GM21515 (cell line): ENCODE data around the gene GGTA1.
"Not testable (repeated sequence)": the region's sequence is repeated elsewhere in the genome, so short reads cannot be mapped to it uniquely, and the experiment has no call there.

Experiments
- ATAC-seq: cut with Tn5 transposase; IDR thresholded peaks from one replicate; pipeline ENCODE4 v1.9.1; 2021; ENCODE audit not compliant: unreplicated experiment

The GGTA1 gene

GRCh38 chr9:121499427-121500164 lies at the start of gene GGTA1:
TSS of gene GGTA1 (minus strand) at chr9:121499844. CDS start at chr9:121467922, 31,922 bp downstream.
- ATAC-seq: no peak

- ATAC-seq: no peak
Observed at GRCh38 chr9:121548666-121549065, 49.0 kb upstream of the GGTA1 start.

DNA sequence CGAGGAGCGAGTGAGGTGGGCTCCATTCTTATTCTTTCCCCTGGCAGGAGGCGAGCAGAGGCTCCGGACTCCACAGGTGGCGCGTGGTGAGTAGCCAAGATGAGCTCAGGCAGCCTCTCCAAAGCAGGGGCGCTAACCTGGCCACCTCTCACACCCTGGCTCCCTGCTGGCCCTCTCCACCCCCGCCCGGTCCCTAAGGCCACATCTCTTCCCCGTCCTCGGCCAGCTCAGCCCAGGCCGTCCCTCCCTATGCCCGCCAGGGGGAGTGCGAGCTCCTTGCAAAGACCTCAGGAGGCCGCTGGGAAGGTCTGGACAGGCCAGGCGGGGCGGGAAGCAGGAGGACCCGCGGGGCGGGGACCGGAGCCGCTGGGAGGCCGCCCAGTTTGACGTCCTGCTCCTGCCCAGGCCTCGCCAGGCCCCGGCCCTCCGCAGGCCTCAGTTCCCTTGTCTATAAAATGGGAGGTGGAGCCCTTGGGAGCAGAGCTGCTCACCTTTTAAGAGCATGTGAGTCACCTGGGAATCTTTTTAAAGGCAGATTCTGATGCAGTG lies 46.3 kb upstream of the GGTA1 start:
- ATAC-seq: peak; percentile 91

GRCh38 chr9:121545150-121545874 lies 45.7 kb upstream of the GGTA1 start:
- ATAC-seq: no peak

- no peak for ATAC-seq
Observed at GRCh38 chr9:121542025-121542424, 42.4 kb upstream of the GGTA1 start.

DNA sequence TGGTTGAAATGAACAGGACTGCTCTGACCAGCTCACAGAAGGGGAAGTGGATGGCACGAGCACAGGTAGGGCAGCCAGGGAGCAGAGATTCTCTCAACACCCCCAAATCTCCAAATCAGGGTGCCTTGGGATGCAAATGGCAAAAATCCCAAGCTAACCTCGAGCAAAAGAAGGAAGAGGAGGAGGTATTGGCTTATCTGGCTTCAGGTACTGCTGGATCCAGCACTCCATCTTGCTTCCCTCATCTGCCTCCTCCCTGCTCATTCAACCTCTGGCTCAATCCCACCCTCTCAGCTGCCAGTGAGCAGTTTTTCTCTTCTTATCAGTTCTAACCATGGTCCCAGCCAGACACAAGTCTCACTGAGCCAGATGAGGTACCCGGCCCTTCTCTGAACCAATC lies 41.6 kb upstream of the GGTA1 start:
- ATAC-seq: no peak

DNA sequence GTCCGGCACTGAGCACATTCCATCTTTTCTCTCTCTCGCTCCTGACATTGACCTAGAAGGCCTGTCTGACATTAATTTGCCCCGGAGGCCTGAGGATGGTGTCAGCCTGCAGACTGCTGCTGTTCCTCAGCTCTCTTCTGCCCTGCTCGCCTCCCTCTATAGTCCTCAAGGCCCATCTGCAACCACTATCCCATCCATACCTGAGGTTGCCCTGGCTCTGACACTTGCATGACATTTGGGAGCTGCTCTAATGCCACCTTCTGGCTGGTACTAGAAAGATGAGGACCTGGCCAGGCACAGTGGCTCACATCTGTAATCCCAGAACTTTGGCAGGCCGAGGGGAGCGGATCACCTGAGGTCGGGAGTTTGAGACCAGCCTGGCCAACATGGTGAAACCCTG lies 38.6 kb upstream of the GGTA1 start:
- ATAC-seq: no peak

DNA sequence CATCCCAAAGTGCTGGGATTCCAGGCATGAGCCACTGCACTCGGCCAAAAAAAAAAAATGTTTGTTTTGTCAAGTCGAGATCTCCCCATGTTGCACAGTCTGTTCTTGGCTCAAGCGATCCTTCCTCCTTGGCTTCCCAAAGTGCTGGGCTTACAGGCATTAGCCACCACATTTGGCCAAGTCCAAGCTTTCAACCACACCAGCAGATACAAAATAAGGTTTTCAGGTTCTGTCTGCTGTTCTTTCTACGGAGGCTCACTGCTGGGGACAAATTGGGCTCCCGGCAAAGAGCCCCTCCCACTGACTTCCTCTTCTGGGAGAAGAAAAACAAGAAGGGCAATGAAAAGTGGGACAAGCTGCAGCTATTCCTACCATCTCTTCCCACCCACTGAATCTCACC lies 37.6 kb upstream of the GGTA1 start:
- no peak for ATAC-seq

DNA sequence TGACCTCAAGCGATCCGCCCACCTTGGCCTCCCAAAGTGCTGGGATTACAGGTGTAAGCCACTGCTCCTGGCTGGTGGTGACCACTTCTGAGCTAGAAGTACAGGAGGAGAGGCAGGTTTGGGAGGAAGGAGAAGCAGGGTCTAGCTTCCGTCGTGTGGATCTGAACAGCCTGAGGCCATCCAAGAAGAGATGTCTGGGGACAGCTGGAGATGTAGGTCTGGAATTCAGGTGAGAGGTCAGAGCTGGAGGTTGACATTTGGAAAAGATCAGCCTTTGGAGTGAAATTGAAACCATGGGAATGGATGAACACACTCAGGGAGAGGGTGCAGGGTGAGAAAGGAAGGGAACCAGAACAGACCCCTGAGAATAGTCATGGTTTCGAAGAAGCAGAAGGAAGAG lies 33.2 kb upstream of the GGTA1 start:
- no peak for ATAC-seq

DNA sequence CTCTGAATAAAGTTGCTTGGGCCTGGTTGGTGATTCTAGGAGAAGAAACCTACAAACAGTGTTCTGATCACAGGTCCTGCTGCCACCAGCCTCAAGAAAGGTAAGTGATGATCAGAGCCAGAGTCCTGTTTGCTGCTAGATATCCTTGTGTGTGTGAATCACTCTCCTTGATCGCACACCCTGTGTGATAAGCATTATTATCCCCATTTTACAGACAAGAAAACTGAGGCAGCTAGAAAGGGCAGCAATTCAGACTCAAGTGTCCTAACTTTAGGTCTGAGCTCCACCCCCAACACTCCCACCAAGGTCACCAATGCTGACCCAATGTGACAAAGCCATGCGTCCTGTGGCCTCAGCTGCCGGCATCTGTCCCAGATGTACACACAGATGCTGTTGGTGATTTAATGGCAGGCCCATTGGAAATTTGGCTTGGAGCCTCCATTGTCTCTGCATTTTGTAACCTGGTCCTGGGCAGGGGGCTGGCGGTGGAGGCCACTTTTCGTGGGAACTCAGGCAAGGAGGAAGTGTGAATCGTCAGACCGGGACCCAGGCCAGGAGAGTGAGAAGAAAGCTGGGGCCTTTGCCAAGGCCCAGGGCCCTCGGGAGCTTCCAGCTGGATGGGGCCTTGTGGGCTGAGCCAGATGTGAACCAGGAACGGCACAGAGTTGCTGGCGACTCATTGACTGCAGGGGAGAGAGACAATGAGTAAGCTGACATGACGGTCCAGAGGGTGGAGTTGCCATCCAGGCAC lies 29.8 kb upstream of the GGTA1 start:
- no peak for ATAC-seq

DNA sequence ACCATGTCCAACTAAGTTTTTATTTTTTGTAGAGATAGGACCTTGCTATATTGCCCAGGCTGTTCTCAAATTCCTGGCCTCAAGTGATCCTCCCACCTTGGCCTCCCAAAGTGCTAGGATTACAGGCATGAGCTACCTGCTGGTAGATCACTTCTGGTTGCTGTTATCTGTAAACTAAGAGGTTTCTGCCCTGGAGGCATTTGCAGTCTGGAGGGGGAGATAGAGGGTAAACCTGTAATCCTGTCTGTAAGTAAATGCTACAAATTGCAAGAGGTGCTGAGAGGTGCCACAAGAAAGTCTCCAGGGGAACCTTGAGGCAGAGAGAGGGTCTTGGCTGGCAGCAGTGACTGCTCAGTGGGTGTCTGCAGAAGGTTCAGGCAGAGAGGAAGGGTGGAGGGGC lies 29.0 kb upstream of the GGTA1 start:
- no peak for ATAC-seq

- ATAC-seq: no peak
Observed at GRCh38 chr9:121527371-121527770, 27.7 kb upstream of the GGTA1 start.

GRCh38 chr9:121519688-121520087 lies 20.0 kb upstream of the GGTA1 start:
- not testable (repeated sequence) for ATAC-seq

- ATAC-seq: no peak
Observed at GRCh38 chr9:121518634-121519033, 19.0 kb upstream of the GGTA1 start.

- not testable (repeated sequence) for ATAC-seq
Observed at GRCh38 chr9:121513166-121513565, 13.5 kb upstream of the GGTA1 start.

- no peak for ATAC-seq
Observed at GRCh38 chr9:121510766-121511550, 11.3 kb upstream of the GGTA1 start.

DNA sequence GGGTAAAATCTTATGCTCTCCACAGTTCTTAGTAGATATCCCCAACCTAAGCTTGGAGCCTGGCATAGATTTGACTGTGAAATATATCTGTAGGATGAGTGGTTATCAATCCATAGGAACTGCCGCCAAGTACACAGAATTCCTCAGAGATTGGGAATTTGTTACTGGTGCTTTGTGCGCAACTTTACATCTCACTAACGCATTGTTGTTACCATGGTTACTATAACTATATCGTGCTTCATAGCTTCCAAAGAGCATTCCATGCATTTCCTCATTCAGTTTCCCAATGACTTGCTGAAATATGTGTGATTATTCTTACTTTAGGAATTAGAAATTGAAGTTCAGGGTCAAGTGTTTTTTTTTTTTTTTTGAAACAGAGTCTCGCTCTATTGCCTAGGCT lies 9.5 kb upstream of the GGTA1 start:
- ATAC-seq: no peak

GRCh38 chr9:121508415-121508814 lies 8.8 kb upstream of the GGTA1 start:
- ATAC-seq: no peak

DNA sequence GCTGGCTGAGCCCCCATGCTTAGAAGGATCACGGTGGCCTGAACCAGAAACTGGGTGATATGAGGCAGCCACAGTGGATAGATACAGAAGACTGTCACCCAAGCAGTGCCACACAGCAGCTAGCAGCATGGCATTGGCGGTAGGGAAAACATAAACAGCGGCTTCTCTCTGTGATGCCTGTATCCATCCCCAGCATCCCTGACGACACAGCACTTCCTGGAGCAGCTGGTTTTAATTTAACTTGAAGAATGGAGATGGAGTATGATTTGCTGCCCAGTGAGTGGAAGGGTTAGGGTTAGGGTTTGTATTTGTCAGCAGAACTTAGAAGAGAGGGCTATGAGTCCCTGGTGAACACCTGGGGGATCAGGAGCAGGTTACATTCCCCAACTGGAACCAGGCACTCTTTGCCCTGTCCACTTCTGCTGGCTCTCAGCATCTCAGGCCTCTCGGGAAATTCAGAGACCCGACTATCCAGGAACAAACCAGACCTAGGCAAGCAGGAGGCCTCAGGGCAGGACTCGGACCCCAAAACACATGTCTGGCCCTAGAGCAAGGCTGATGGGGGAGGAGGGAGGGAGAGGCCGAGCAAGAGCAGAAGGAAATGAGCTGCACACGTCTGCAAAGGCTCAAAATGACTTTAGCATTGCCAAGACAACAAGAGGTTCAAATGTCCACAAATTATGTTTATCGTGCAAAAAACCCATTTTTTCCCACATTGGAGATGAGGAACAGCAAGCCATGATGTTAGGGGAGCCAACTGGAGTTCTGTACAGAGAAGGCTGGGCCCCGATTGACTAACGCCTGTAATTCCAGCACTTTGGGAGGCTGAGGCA lies 6.5 kb upstream of the GGTA1 start:
- no peak for ATAC-seq

GRCh38 chr9:121503444-121503843 lies 3.8 kb upstream of the GGTA1 start:
- no peak for ATAC-seq
